Astrocyte (in vitro differentiated cells and primary cell): Measurements from ENCODE around the gene FITM2.

ENCODE experiments used
- EZH2 ChIP-seq: IDR thresholded peaks from 2 replicates; pipeline ENCODE4 v1.6.1; 2012; ENCODE audit warnings: mild to moderate bottlenecking, low read length, inconsistent platforms; ENCODE audit not compliant: insufficient read depth
- TF ChIP-seq, protein P1 (sequence below): IDR thresholded peaks from 2 replicates; pipeline ENCODE4 v1.5.1; 2011; ENCODE audit warnings: low read depth, mild to moderate bottlenecking, inconsistent platforms, low read length, moderate library complexity; ENCODE audit not compliant: insufficient read depth

DNA sequence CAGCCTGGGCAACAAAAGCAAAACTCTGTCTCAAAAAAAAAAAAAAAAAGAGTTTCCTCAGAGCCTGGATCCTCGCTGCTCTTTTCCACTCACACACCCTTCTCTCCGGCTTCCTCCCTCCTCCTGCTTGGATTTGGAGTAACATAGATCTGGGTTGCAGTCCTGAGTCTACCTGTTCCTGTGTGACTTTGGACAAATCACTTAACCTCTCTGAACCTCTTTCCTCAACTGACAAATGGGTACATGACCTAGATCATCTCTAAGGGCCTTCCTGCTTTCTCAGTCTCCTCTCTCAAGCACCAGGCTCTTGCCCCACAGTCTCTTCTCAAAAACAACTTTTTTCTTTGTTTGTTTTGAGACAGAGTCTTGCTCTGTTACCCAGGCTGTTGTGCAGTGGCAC lies 20.2 kb upstream of the FITM2 start:
- TF ChIP-seq, protein P1, sequence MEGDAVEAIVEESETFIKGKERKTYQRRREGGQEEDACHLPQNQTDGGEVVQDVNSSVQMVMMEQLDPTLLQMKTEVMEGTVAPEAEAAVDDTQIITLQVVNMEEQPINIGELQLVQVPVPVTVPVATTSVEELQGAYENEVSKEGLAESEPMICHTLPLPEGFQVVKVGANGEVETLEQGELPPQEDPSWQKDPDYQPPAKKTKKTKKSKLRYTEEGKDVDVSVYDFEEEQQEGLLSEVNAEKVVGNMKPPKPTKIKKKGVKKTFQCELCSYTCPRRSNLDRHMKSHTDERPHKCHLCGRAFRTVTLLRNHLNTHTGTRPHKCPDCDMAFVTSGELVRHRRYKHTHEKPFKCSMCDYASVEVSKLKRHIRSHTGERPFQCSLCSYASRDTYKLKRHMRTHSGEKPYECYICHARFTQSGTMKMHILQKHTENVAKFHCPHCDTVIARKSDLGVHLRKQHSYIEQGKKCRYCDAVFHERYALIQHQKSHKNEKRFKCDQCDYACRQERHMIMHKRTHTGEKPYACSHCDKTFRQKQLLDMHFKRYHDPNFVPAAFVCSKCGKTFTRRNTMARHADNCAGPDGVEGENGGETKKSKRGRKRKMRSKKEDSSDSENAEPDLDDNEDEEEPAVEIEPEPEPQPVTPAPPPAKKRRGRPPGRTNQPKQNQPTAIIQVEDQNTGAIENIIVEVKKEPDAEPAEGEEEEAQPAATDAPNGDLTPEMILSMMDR, result no peak
- no peak for TF ChIP-seq EZH2
